A549 (cell line): ENCODE data around the gene AMY1B. TPM values are rescaled to one million over a fixed set of nuclear protein-coding genes. Genes with fewer than 3 reads are reported as not detected.
"Not testable (repeated sequence)": the region's sequence is repeated elsewhere in the genome, so short reads cannot be mapped to it uniquely, and the experiment has no call there.

Experiments used
- ATAC-seq, 2 experiments: fragments of 200-7000 bp in 1 of 2; fragments of >200 bp in 1 of 2; cut with Nextera tagmentation in 1 of 2; cut with Tn5 transposase in 1 of 2; 3 replicates each; pipeline versions ENCODE4 v1.8.0 to v1.9.1; 2018 to 2020; ENCODE audit warnings: mild to moderate bottlenecking in 1 of 2, moderate library complexity in 1 of 2
- CTCF ChIA-PET: fragments of 300-600 bp; sonication (Branson Sonifier 250); formaldehyde crosslinking; extraction: SDS; loops from one replicate; lab custom pipeline; 2021; ENCODE audit warnings: antibody characterized with exemption, inconsistent platforms; lab: Yijun Ruan, JAX
- POLR2A ChIA-PET: fragments of 350-600 bp; formaldehyde crosslinking; extraction: SDS; loops from one replicate; lab custom pipeline; 2021; ENCODE audit warnings: antibody characterized with exemption, inconsistent platforms; lab: Yijun Ruan, JAX
- DNase-seq, 2 experiments: peaks; one replicate each; pipeline versions ENCODE4 v3.0.0 to v3.0.0-alpha.2; 2011 to 2016; ENCODE audit warnings: low read depth in 1 of 2, low spot score in 1 of 2
- FAIRE-seq: peaks from 2 replicates; lab custom pipeline; 2011; peaks lifted over from hg19 to GRCh38; lab: Jason Lieb, UNC
- H3K27ac ChIP-seq, 2 experiments: fragments of >200 bp; sonication (Bioruptor Twin); formaldehyde crosslinking; 3 replicates each; pipeline ENCODE4 v1.5.1; 2016 to 2017
- H3K4me1 ChIP-seq: fragments of >200 bp; sonication (Bioruptor Twin); formaldehyde crosslinking; 3 replicates; pipeline ENCODE4 v1.6.1; 2016
- H3K4me2 ChIP-seq: fragments of >200 bp; sonication (Bioruptor Twin); formaldehyde crosslinking; 3 replicates; pipeline ENCODE4 v1.6.1; 2016
- H3K4me3 ChIP-seq: fragments of >200 bp; sonication (Bioruptor Twin); formaldehyde crosslinking; 3 replicates; pipeline ENCODE4 v1.5.1; 2016
- H3K9me3 ChIP-seq: fragments of >200 bp; sonication (Bioruptor Twin); formaldehyde crosslinking; 3 replicates; pipeline ENCODE4 v1.6.1; 2016
- WGBS: methylation state at CpG from one replicate; pipeline ENCODE4 v1.1.6; 2017; ENCODE audit errors: missing lambda C conversion rate; 5-methylcytosine and 5-hydroxymethylcytosine counted together
- polyA plus RNA-seq, 4 experiments: library from polyadenylated mRNA; depleted of rRNA in 3 of 4; stranded (reverse); fragments of >200 nt; fragmentation: RNase III in 1 of 4; extraction: RNeasy Plus Mini Kit Qiagen cat#74134 plus additional on column Dnase treatment in 1 of 4; gene quantifications; 2 replicates in 3 of 4; 3 replicates in 1 of 4; pipeline ENCODE4 v1.2.3, GENCODE V29; 2011 to 2017
- small RNA-seq, 6 experiments: library from RNA; depleted of rRNA; stranded (forward); fragments of <200 nt; gene quantifications; one replicate each; pipeline ENCODE3, GENCODE V24; 2012

AMY1B gene
- polyA plus RNA-seq, 2 of the 4 experiments (the other 2 are of a cell fraction): not detected

DNA sequence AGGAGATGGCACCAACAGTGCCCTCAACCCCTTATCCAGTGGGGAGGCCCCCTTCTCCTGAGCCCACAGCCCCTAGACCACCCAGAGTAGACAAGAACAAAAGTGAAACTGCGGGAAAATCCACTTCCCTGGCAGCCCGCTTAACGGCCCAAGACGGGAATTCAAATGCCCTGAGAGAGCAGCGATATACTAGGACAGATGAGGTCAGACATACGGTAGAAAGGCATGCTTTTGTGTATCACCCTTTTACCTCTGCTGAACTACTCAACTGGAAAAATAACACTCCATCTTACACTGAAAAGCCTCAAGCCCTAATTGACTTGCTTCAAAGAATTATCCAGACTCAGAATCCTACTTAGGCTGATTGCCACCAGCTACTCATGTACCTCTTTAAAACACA is 1.4 kb upstream of the AMY1B start:
- POLR2A ChIA-PET, DNase-seq, CTCF ChIA-PET, H3K4me2 ChIP-seq, H3K4me1 ChIP-seq, FAIRE-seq, ATAC-seq, H3K27ac ChIP-seq, H3K9me3 ChIP-seq, H3K4me3 ChIP-seq: not testable (repeated sequence)
- no CpG with 5 or more reads among the region's 6 CpGs for WGBS

DNA sequence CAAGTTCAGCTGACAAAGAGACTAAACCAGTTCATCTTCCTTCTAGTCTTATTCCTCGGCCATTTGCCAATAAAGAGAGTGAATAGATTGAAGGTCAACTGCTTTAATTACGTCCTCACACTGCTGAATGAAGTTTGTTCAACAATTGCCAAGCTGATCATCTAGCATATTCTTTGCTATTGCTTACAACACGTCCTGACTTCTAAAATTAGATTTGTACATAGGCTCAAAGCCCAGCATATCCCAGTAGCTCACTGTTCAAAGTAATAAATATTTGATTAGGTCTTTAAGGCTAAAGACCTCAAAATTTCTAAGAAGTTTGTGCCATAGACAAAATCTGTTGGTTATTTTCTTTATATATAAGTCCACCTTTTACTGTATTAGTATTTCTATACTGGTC is 19.7 kb downstream of the AMY1B start:
- FAIRE-seq, CTCF ChIA-PET: not testable (repeated sequence)

DNA sequence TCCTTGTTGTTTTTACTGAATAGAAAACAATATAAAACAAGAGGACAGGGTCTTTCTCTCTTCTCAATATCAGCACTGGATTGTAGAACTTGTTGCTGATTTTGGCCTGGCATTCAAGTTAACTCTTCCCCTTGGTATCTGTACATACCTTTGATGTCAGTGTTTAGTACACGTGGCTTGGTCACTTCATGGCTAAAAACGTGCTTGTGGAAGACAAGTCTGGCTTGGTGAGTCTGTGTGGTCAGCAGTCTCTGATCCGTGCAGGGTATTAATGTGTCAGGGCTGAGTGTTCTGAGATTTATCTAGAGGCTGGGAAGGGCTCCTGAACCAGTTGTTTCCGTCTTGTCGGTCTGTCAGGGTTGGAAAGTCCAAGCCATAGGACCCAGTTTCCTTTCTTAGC is 40.5 kb downstream of the AMY1B start, which contains the start of gene AMY1A:
TSS of gene AMY1A (plus strand) at position 301 of the 400 bp plus-strand sequence. CDS start 571 bp downstream, outside the sequence.
- no CpG with 5 or more reads among the region's 5 CpGs for WGBS
- CTCF ChIA-PET, ATAC-seq, H3K9me3 ChIP-seq, H3K4me1 ChIP-seq, H3K4me2 ChIP-seq, H3K27ac ChIP-seq, H3K4me3 ChIP-seq, DNase-seq, POLR2A ChIA-PET, FAIRE-seq: not testable (repeated sequence)

More for the DNA sequence above, 19.7 kb downstream of the AMY1B start:
- H3K4me2 ChIP-seq, H3K9me3 ChIP-seq, H3K27ac ChIP-seq, DNase-seq, ATAC-seq, POLR2A ChIA-PET, H3K4me3 ChIP-seq, H3K4me1 ChIP-seq: not testable (repeated sequence)
- WGBS: no CpG with 5 or more reads among the region's 3 CpGs

DNA sequence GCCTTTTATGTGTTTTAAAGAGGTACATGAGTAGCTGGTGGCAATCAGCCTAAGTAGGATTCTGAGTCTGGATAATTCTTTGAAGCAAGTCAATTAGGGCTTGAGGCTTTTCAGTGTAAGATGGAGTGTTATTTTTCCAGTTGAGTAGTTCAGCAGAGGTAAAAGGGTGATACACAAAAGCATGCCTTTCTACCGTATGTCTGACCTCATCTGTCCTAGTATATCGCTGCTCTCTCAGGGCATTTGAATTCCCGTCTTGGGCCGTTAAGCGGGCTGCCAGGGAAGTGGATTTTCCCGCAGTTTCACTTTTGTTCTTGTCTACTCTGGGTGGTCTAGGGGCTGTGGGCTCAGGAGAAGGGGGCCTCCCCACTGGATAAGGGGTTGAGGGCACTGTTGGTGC is 41.9 kb downstream of the AMY1B start:
- FAIRE-seq, CTCF ChIA-PET: not testable (repeated sequence)

DNA sequence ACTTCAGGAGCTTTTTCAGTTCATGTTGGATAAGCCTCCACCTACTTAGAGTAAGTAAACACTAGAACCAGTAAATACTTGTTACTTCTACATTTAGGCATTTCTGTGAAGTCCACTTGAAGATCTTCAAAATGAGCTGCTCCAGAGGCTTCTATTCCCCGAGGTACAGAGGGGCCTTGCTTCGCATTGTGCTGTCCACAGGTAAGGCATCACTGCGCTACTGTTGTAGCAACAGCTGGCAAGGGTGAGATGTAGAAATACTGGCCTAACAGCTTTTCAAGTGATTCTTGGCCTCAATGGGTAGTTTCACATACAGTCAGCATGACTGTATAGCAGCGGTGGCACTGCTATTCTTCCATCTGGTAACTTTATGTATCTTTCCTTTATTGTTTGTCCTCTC is 45.1 kb downstream of the AMY1B start:
- FAIRE-seq, DNase-seq, H3K4me3 ChIP-seq, H3K4me2 ChIP-seq, H3K4me1 ChIP-seq, H3K9me3 ChIP-seq, ATAC-seq, POLR2A ChIA-PET, H3K27ac ChIP-seq, CTCF ChIA-PET: not testable (repeated sequence)
- no CpG with 5 or more reads among the region's 4 CpGs for WGBS

More for the DNA sequence above, 41.9 kb downstream of the AMY1B start:
- H3K9me3 ChIP-seq, H3K4me3 ChIP-seq, ATAC-seq, H3K4me2 ChIP-seq, H3K27ac ChIP-seq, DNase-seq, H3K4me1 ChIP-seq, POLR2A ChIA-PET: not testable (repeated sequence)
- no CpG with 5 or more reads among the region's 6 CpGs for WGBS

DNA sequence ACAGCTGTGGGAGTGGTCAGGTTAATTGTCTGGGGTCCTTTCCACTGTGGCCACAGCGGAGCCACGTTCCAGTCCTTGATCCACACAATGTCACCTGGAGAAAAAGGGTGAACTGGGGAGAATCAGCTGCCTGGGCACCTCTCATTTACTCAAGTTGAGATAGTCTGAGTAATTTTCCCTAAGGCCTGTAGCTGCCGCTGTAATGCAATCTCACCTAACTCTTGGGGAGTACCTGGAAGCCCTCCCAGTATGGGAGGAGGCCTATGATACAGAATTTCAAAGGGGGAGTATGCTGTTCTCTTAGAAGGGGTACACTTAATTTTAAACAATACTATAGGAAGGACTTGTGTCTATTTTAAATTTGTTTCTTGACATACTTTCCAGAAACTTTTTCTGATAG is 45.7 kb downstream of the AMY1B start:
- WGBS: no CpG with 5 or more reads among the region's 3 CpGs
- CTCF ChIA-PET: not testable (repeated sequence)

DNA sequence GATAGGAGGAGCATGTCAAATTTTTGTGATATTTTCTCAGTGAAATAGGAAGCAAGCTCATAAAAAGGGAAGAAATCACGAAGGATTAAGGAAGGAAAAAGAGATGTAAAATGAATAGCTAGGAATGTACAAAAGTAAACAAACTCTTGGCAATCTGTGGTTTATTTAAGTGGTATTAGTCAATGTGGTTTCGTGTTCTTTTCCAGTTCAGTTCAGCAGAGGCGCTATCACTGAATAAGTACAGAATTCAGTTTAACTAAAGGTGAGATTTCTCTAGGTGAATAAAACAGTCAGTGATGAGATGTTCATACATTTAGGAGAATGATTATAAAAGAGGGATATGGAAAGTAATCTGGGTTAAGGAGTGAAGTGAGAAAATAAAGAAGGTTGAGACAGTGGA is 52.1 kb downstream of the AMY1B start:
- H3K4me2 ChIP-seq, DNase-seq, H3K9me3 ChIP-seq, CTCF ChIA-PET, POLR2A ChIA-PET, H3K27ac ChIP-seq, H3K4me1 ChIP-seq, FAIRE-seq, ATAC-seq, H3K4me3 ChIP-seq: not testable (repeated sequence)
- WGBS: no CpG with 5 or more reads among the region's 3 CpGs

More for the DNA sequence above, 45.7 kb downstream of the AMY1B start:
- H3K4me3 ChIP-seq, H3K4me2 ChIP-seq, H3K9me3 ChIP-seq, H3K27ac ChIP-seq, POLR2A ChIA-PET, ATAC-seq, DNase-seq, FAIRE-seq, H3K4me1 ChIP-seq: not testable (repeated sequence)

DNA sequence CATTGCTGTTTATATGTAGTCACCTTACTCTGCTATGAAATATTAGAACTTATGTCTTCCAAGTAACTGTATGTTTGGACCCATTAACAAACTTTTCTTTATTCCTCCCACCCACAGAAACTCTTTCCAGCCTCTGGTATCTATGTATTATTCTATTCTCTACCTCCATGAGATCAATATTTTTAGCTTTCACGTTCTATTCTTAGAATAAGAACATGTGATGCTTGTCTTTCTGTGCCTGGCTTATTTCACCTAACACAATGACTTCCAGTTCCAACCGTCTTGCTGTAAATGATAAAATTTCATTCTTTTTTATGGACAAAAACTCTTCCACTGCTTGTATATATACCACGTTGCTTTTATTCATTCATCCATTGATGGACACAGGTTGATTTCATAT is 54.8 kb downstream of the AMY1B start:
- CTCF ChIA-PET, H3K27ac ChIP-seq, ATAC-seq, H3K9me3 ChIP-seq, H3K4me2 ChIP-seq, FAIRE-seq, POLR2A ChIA-PET, DNase-seq, H3K4me3 ChIP-seq, H3K4me1 ChIP-seq: not testable (repeated sequence)
- no CpG with 5 or more reads among the region's 3 CpGs for WGBS

Small RNA genes lying within 50 kb of the gene (small RNA-seq; reads per million reads assigned to genes)
- gene AC105272.1: 0 reads per million in 6 experiments

Other genes with a start within 250 kb of the AMY1B start
- 15.7 and 20.1 TPM in 2 replicates for gene RNPC3, start 170.5 kb downstream of the AMY1B start, polyA plus RNA-seq (2011; rRNA removed)
- 9.5 to 9.9 TPM (median 9.6 TPM) in 3 replicates for gene RNPC3, start 170.5 kb downstream of the AMY1B start, polyA plus RNA-seq (2017; fragmentation: RNase III; extraction: RNeasy Plus Mini Kit Qiagen cat#74134 plus additional on column Dnase treatment)
- 2.3 and 3.0 TPM in 2 replicates for gene AMY2B, start 124.6 kb downstream of the AMY1B start, polyA plus RNA-seq (2011; rRNA removed)
- 1.4 to 2.2 TPM (median 1.7 TPM) in 3 replicates for gene AMY2B, start 124.6 kb downstream of the AMY1B start, polyA plus RNA-seq (2017; fragmentation: RNase III; extraction: RNeasy Plus Mini Kit Qiagen cat#74134 plus additional on column Dnase treatment)
- not detected in 2 replicates for gene AMY2A, start 78.8 kb downstream of the AMY1B start, polyA plus RNA-seq (2011; rRNA removed)
- gene AMY2A, start 78.8 kb downstream of the AMY1B start, polyA plus RNA-seq (2017; fragmentation: RNase III; extraction: RNeasy Plus Mini Kit Qiagen cat#74134 plus additional on column Dnase treatment): not detected in 3 replicates
- not detected in 2 replicates for gene AMY1A, start 40.5 kb downstream of the AMY1B start, polyA plus RNA-seq (2011; rRNA removed)
- not detected in 3 replicates for gene AMY1A, start 40.5 kb downstream of the AMY1B start, polyA plus RNA-seq (2017; fragmentation: RNase III; extraction: RNeasy Plus Mini Kit Qiagen cat#74134 plus additional on column Dnase treatment)
- not detected in 2 replicates for gene AMY1C, start 53.7 kb upstream of the AMY1B start, polyA plus RNA-seq (2011; rRNA removed)
- not detected in 3 replicates for gene AMY1C, start 53.7 kb upstream of the AMY1B start, polyA plus RNA-seq (2017; fragmentation: RNase III; extraction: RNeasy Plus Mini Kit Qiagen cat#74134 plus additional on column Dnase treatment)